Suprapubic skin (tissue), 4 donors: ENCODE data around the gene MSI1.

ENCODE experiments used
- POLR2A ChIP-seq, 2 donors: fragments of 450-650 bp; IDR thresholded peaks; one replicate each; pipeline ENCODE4 v1.6.1; 2017; ENCODE audit warnings: antibody characterized with exemption in 2 of 2, mild to moderate bottlenecking in 2 of 2, moderate library complexity in 2 of 2
- POLR2AphosphoS5 ChIP-seq, 3 donors: sonication (generic); formaldehyde crosslinking; IDR thresholded peaks; one replicate each; pipeline ENCODE4 v1.6.1; 2017; ENCODE audit warnings: antibody characterized with exemption in 3 of 3
- TF ChIP-seq, protein P1 (sequence below), 2 donors: fragments of 200-600 bp in 1 of 2; fragments of 450-650 bp in 1 of 2; sonication (generic) in 1 of 2; IDR thresholded peaks; one replicate each; pipeline ENCODE4 v1.5.1; 2016 to 2019; ENCODE audit warnings: antibody characterized with exemption in 2 of 2, mild to moderate bottlenecking in 1 of 2, moderate library complexity in 1 of 2

DNA sequence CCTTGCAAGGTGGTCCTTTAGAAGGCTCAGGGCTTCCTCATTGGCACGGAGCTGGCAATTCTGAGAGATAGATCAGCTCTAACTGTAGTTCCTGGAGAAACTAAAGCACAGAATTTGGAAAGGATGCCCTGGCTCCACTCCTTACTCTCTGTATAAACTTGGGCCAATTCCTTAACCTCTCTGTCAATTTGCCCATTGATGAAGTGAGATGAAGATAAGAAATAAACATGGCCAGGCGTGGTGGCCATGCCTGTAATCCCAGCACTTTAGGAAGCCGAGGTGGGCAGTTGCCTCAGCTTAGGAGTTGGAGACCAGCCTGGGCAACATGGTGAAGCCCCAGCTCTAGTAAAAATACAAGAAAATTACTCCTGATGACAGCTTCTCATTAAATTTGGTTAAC, 34.9 kb upstream of the MSI1 start:
- TF ChIP-seq, protein P1, sequence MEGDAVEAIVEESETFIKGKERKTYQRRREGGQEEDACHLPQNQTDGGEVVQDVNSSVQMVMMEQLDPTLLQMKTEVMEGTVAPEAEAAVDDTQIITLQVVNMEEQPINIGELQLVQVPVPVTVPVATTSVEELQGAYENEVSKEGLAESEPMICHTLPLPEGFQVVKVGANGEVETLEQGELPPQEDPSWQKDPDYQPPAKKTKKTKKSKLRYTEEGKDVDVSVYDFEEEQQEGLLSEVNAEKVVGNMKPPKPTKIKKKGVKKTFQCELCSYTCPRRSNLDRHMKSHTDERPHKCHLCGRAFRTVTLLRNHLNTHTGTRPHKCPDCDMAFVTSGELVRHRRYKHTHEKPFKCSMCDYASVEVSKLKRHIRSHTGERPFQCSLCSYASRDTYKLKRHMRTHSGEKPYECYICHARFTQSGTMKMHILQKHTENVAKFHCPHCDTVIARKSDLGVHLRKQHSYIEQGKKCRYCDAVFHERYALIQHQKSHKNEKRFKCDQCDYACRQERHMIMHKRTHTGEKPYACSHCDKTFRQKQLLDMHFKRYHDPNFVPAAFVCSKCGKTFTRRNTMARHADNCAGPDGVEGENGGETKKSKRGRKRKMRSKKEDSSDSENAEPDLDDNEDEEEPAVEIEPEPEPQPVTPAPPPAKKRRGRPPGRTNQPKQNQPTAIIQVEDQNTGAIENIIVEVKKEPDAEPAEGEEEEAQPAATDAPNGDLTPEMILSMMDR (IDR thresholded peaks at IDR 0.05) = no peak
- TF ChIP-seq POLR2AphosphoS5 (IDR thresholded peaks at IDR 0.05) (no peak), POLR2A (IDR thresholded peaks at IDR 0.05) (no peak)
